Kidney (tissue), 13 donors: Measurements from ENCODE around the gene MSL3B.

Experiments
- DNase-seq, 5 donors: peaks; one replicate each; pipeline ENCODE4 v3.0.0-alpha.2; 2013 to 2020
- FAIRE-seq: peaks from 2 replicates; lab custom pipeline; 2012; peaks lifted over from hg19 to GRCh38; lab: Jason Lieb, UNC
- H3K27ac ChIP-seq, 2 donors: one replicate each; pipeline ENCODE4 v1.7.0; 2013; ENCODE audit warnings: low read depth in 2 of 2, low read length in 2 of 2, inconsistent platforms in 1 of 2
- H3K27me3 ChIP-seq: one replicate; pipeline ENCODE4 v1.7.1; 2013; ENCODE audit warnings: low read length, inconsistent platforms; ENCODE audit not compliant: control insufficient read depth, insufficient read depth
- H3K36me3 ChIP-seq, 3 donors: one replicate each; pipeline versions ENCODE4 v1.7.0 to v1.7.1; 2013; ENCODE audit warnings: low read length in 3 of 3, control low read depth in 1 of 3, inconsistent platforms in 1 of 3; ENCODE audit not compliant: insufficient read depth in 3 of 3, control insufficient read depth in 2 of 3
- H3K4me1 ChIP-seq, 3 donors: one replicate each; pipeline versions ENCODE4 v1.7.0 to v1.7.1; 2013; ENCODE audit warnings: low read length in 3 of 3, inconsistent platforms in 1 of 3, low read depth in 1 of 3; ENCODE audit not compliant: control insufficient read depth in 2 of 3, insufficient read depth in 2 of 3
- H3K4me3 ChIP-seq, 3 donors: one replicate each; pipeline versions ENCODE4 v1.7.0 to v1.8.1; 2013; ENCODE audit warnings: low read length in 3 of 3, control low read depth in 1 of 3, inconsistent platforms in 1 of 3
- H3K9ac ChIP-seq, 3 donors: one replicate each; pipeline versions ENCODE4 v1.7.0 to v1.7.1; 2013; ENCODE audit warnings: low read length in 3 of 3, control low read depth in 1 of 3, inconsistent platforms in 1 of 3
- H3K9me3 ChIP-seq, 3 donors: one replicate each; pipeline versions ENCODE4 v1.7.0 to v1.7.1; 2013; ENCODE audit warnings: low read length in 3 of 3, control low read depth in 1 of 3, inconsistent platforms in 1 of 3; ENCODE audit not compliant: control insufficient read depth in 2 of 3, insufficient read depth in 1 of 3
- CTCF ChIP-seq: IDR thresholded peaks from 3 replicates; pipeline ENCODE4 v1.5.1; 2012; ENCODE audit warnings: mild to moderate bottlenecking, moderate library complexity, borderline replicate concordance; ENCODE audit not compliant: insufficient read depth; ENCODE audit errors: extremely low read depth
- intact Hi-C: fragments of 100-400 bp; cut with DNase I; formaldehyde crosslinking; loops from one replicate; pipeline ENCODE4 v1.11.1; 2022
- donor health status: control.
- donor health status: control.
- donor health status: control.
- donor health status: control.
- donor health status: control.
- donor health status: DM: yes; HTN: yes; CAD: no.
- donor health status: Normal renal cell carcinoma (clear cell type).

Gene MSL3B

GRCh38 chr2:233912691-233913423 lies 44.7 kb upstream of the MSL3B start:
- DNase-seq (peak in 4 of 5 donors; percentile 54 to 86 (median 84)), FAIRE-seq (no peak)
- no peaks in the 10 kb centered on the region for H3K4me1 ChIP-seq
- H3K9ac ChIP-seq: no peak overlapping the region
- no peak overlapping the region for H3K4me3 ChIP-seq
- H3K27me3 ChIP-seq: no peaks in the 10 kb centered on the region
- H3K27ac ChIP-seq: no peak overlapping the region
- no peaks in the 10 kb centered on the region for H3K9me3 ChIP-seq
- no peaks in the 10 kb centered on the region for H3K36me3 ChIP-seq
- intact Hi-C loops: no loop called here
- no peak for TF ChIP-seq CTCF

GRCh38 chr2:233907627-233908026 lies 39.4 kb upstream of the MSL3B start:
- Histone ChIP-seq H3K4me3 (no peak overlapping the region), H3K9ac (no peak overlapping the region), H3K9me3 (no peaks in the 10 kb centered on the region), H3K27me3 (no peaks in the 10 kb centered on the region), H3K4me1 (no peaks in the 10 kb centered on the region), H3K36me3 (no peaks in the 10 kb centered on the region), H3K27ac (no peak overlapping the region)
- no peak for TF ChIP-seq CTCF
- intact Hi-C loops: no loop called here
- DNase-seq (no peak), FAIRE-seq (no peak)

- TF ChIP-seq CTCF: no peak
- Histone ChIP-seq H3K9ac (no peak overlapping the region), H3K4me3 (no peak overlapping the region), H3K9me3 (no peaks in the 10 kb centered on the region), H3K4me1 (no peaks in the 10 kb centered on the region), H3K27me3 (no peaks in the 10 kb centered on the region), H3K27ac (no peak overlapping the region), H3K36me3 (no peaks in the 10 kb centered on the region)
- DNase-seq (no peak), FAIRE-seq (no peak)
- intact Hi-C loops: no loop called here
Measured at GRCh38 chr2:233905945-233906344, 37.8 kb upstream of the MSL3B start.

GRCh38 chr2:233901884-233902283 lies 33.7 kb upstream of the MSL3B start:
- Histone ChIP-seq H3K36me3 (no peaks in the 10 kb centered on the region), H3K27me3 (no peaks in the 10 kb centered on the region), H3K9ac (no peak overlapping the region), H3K4me1 (no peaks in the 10 kb centered on the region), H3K9me3 (no peaks in the 10 kb centered on the region), H3K4me3 (no peak overlapping the region), H3K27ac (no peak overlapping the region)
- TF ChIP-seq CTCF: no peak
- DNase-seq (no peak), FAIRE-seq (no peak)
- intact Hi-C loops: no loop called here
